ENCODE results near the gene PRKCE. TPM values are rescaled to one million over a fixed set of nuclear protein-coding genes. Genes with fewer than 3 reads are reported as not detected.

PRKCE gene
- total and polyA plus RNA-seq, 2 experiments from 2014 or later, result 0.94 to 1.2 TPM

GRCh38 chr2:45994060-45994459, 342.6 kb downstream of the PRKCE start (continued):
- no peak for TF ChIP-seq JUNB (IDR thresholded peaks at IDR 0.05; ENCODE audit: unreplicated experiment)
- TF ChIP-seq REST (IDR thresholded peaks at IDR 0.05; ENCODE audit: unreplicated experiment), result no peak
- TF ChIP-seq ZNF331 (CRISPR knock-in tag; IDR thresholded peaks at IDR 0.05; ENCODE audit: low read depth), result no peak
- TF ChIP-seq NANOG (IDR thresholded peaks at IDR 0.05; ENCODE audit: borderline replicate concordance), result no peak
- no peak for TF ChIP-seq EZH2phosphoT487 (IDR thresholded peaks at IDR 0.05; ENCODE audit: unreplicated experiment)
- TF ChIP-seq STAT1 (IDR thresholded peaks at IDR 0.05; ENCODE audit: unreplicated experiment), result no peak

GRCh38 chr2:46000660-46001059, 349.2 kb downstream of the PRKCE start:
- no peak for DNase-seq (ENCODE audit: low spot score)
- Mint-ChIP-seq H3K36me3 (ENCODE audit: low read depth) (no peaks in the 10 kb centered on the region), H3K4me1 (no peaks in the 10 kb centered on the region; the same call in 2 of the 3 replicates), H3K9me3 (no peaks in the 10 kb centered on the region), H3K27ac (no peak overlapping the region), H3K27me3 (ENCODE audit: insufficient read depth, low read depth, poor library complexity) (no peaks in the 10 kb centered on the region), H3K4me3 (no peak overlapping the region)
- no peaks in the 10 kb centered on the region for H3K36me3 ChIP-seq (ENCODE audit: insufficient read depth)
- no peaks in the 10 kb centered on the region for H3K4me1 ChIP-seq (ENCODE audit: insufficient read depth)
- H4K20me1 ChIP-seq (replicated peaks; ENCODE audit: insufficient read depth), result no peaks in the 10 kb centered on the region
- H3K4me3 ChIP-seq, result no peak overlapping the region
- ATAC-seq, result no peak
- H3F3A ChIP-seq (replicated peaks; ENCODE audit: low read depth), result no peaks in the 10 kb centered on the region
- no peaks in the 10 kb centered on the region for H3K27me3 ChIP-seq (ENCODE audit: insufficient read depth)
- H3K79me2 ChIP-seq (replicated peaks; ENCODE audit: insufficient read depth), result no peaks in the 10 kb centered on the region
- H3K27ac ChIP-seq (ENCODE audit: low read depth), result no peak overlapping the region
- no peak overlapping the region for H3K4me2 ChIP-seq
- H3K9me2 ChIP-seq (ENCODE audit: insufficient read depth), result peaks cover 10% of the 10 kb centered on the region; the same call in 1 of the 2 replicates
- H2AFZ ChIP-seq, result no peak overlapping the region
- TF ChIP-seq JUNB (IDR thresholded peaks at IDR 0.05; ENCODE audit: unreplicated experiment) (no peak), REST (IDR thresholded peaks at IDR 0.05; ENCODE audit: unreplicated experiment) (no peak), NANOG (IDR thresholded peaks at IDR 0.05; ENCODE audit: borderline replicate concordance) (no peak), ZNF331 (CRISPR knock-in tag; IDR thresholded peaks at IDR 0.05; ENCODE audit: low read depth) (no peak), EZH2 (IDR thresholded peaks at IDR 0.05; ENCODE audit: low read depth, unreplicated experiment) (no peak), ETS1 (IDR thresholded peaks at IDR 0.05) (no peak), POLR2AphosphoS5 (IDR thresholded peaks at IDR 0.05; ENCODE audit: low read depth) (no peak), STAT1 (IDR thresholded peaks at IDR 0.05; ENCODE audit: unreplicated experiment) (no peak), ZNF462 (CRISPR knock-in tag; IDR thresholded peaks at IDR 0.05) (no peak)
